ENCODE results near the gene FHL3. TPM values are rescaled to one million over a fixed set of nuclear protein-coding genes. Genes with fewer than 3 reads are reported as not detected.

Gene FHL3
- total and polyA plus RNA-seq, 4 donors, result 1.7 to 4.2 (median 2.8) TPM

GRCh38 chr1:38025233-38025632 lies 19.9 kb upstream of the FHL3 start (continued):
- TF ChIP-seq, protein P1, sequence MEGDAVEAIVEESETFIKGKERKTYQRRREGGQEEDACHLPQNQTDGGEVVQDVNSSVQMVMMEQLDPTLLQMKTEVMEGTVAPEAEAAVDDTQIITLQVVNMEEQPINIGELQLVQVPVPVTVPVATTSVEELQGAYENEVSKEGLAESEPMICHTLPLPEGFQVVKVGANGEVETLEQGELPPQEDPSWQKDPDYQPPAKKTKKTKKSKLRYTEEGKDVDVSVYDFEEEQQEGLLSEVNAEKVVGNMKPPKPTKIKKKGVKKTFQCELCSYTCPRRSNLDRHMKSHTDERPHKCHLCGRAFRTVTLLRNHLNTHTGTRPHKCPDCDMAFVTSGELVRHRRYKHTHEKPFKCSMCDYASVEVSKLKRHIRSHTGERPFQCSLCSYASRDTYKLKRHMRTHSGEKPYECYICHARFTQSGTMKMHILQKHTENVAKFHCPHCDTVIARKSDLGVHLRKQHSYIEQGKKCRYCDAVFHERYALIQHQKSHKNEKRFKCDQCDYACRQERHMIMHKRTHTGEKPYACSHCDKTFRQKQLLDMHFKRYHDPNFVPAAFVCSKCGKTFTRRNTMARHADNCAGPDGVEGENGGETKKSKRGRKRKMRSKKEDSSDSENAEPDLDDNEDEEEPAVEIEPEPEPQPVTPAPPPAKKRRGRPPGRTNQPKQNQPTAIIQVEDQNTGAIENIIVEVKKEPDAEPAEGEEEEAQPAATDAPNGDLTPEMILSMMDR (IDR thresholded peaks at IDR 0.05; ENCODE audit: low read depth, low read length, missing input control), result no peak
- TF ChIP-seq RXRA (IDR thresholded peaks at IDR 0.05) (no peak), NR2F2 (IDR thresholded peaks at IDR 0.05) (no peak), GABPA (IDR thresholded peaks at IDR 0.05 in 1 of 2, conservative IDR thresholded peaks at IDR 0.05 in 1 of 2) (no peak), RAD21 (IDR thresholded peaks at IDR 0.05) (no peak), SP1 (IDR thresholded peaks at IDR 0.05) (no peak), FOXA1 (IDR thresholded peaks at IDR 0.05) (no peak)
- TF ChIP-seq, protein P2, sequence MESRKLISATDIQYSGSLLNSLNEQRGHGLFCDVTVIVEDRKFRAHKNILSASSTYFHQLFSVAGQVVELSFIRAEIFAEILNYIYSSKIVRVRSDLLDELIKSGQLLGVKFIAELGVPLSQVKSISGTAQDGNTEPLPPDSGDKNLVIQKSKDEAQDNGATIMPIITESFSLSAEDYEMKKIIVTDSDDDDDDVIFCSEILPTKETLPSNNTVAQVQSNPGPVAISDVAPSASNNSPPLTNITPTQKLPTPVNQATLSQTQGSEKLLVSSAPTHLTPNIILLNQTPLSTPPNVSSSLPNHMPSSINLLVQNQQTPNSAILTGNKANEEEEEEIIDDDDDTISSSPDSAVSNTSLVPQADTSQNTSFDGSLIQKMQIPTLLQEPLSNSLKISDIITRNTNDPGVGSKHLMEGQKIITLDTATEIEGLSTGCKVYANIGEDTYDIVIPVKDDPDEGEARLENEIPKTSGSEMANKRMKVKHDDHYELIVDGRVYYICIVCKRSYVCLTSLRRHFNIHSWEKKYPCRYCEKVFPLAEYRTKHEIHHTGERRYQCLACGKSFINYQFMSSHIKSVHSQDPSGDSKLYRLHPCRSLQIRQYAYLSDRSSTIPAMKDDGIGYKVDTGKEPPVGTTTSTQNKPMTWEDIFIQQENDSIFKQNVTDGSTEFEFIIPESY (IDR thresholded peaks at IDR 0.05), result no peak

DNA sequence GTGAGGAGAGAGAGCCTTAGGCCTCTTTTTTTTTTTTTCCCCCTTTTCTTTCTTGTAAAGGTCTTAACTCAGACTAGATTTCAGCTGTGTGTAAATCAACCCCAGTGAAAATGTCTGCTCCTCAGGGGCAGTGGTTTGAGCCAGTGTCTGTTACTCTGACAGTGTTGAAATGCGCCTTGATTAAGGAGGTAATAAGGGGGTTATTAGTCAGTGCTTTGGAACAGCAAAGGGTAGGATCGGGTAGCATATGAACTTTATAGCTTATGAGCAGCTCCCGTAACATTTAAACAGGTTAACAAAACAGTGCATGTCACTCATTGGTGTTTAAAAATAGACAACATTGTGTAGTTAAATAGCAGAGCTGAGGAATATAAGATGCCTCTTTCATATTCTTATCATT lies 17.5 kb upstream of the FHL3 start:
- peaks cover 6 to 71% (median 59%) of the 10 kb centered on the region in 4 donors for H3K36me3 ChIP-seq (ENCODE audit: control insufficient read depth in 4 of 4, insufficient read depth in 3 of 4, low read depth in 1 of 4, low read length in 3 of 4)
- no peak overlapping the region for H3K27ac ChIP-seq (ENCODE audit: low read depth in 1 of 2, low read length in 2 of 2)

More for the DNA sequence above, 17.5 kb upstream of the FHL3 start:
- H3K4me1 ChIP-seq (ENCODE audit: control insufficient read depth in 4 of 4, insufficient read depth in 4 of 4, low read length in 3 of 4), result peaks cover 0 to 2% (median 0%) of the 10 kb centered on the region in 4 donors
- no peaks in the 10 kb centered on the region for H3K27me3 ChIP-seq (ENCODE audit: control insufficient read depth in 4 of 4, insufficient read depth in 4 of 4, low read length in 3 of 4)
- H3K9ac ChIP-seq (ENCODE audit: low read depth in 1 of 2, low read length in 2 of 2), result no peak overlapping the region
- no peaks in the 10 kb centered on the region for H3K9me3 ChIP-seq (ENCODE audit: control insufficient read depth in 4 of 4, low read length in 3 of 4)
- no peak overlapping the region for H3K4me3 ChIP-seq (ENCODE audit: low read depth in 1 of 3, low read length in 3 of 3)
- 93% methylated on average over 3 of the region's 3 CpGs for WGBS
- TF ChIP-seq SP1 (IDR thresholded peaks at IDR 0.05) (no peak), JUND (IDR thresholded peaks at IDR 0.05) (no peak), TAF1 (conservative IDR thresholded peaks at IDR 0.05) (no peak), YY1 (IDR thresholded peaks at IDR 0.05) (no peak), FOXA1 (IDR thresholded peaks at IDR 0.05) (no peak), FOXA2 (IDR thresholded peaks at IDR 0.05) (no peak), REST (IDR thresholded peaks at IDR 0.05) (no peak), HNF4G (IDR thresholded peaks at IDR 0.05) (no peak)
- TF ChIP-seq, protein P3, sequence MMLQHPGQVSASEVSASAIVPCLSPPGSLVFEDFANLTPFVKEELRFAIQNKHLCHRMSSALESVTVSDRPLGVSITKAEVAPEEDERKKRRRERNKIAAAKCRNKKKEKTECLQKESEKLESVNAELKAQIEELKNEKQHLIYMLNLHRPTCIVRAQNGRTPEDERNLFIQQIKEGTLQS (IDR thresholded peaks at IDR 0.05), result no peak
- DNase-seq (ENCODE audit: low spot score), result no peak
